Tibial artery (tissue), 4 donors: Measurements from ENCODE around the gene SNRK.

Experiments
- DNase-seq, 2 donors: peaks; one replicate each; pipeline ENCODE4 v3.0.0-alpha.2; 2019
- H3K27ac ChIP-seq, 2 donors: fragments of 200-600 bp; sonication (generic) in 1 of 2; 1 replicate in 1 of 2; 2 replicates in 1 of 2; pipeline ENCODE4 v1.5.1; 2018 to 2019; ENCODE audit warnings: mild to moderate bottlenecking in 1 of 2
- H3K27me3 ChIP-seq, 2 donors: fragments of 200-600 bp; sonication (generic) in 1 of 2; one replicate each; pipeline versions ENCODE4 v1.5.1 to v1.6.0; 2016 to 2019
- H3K36me3 ChIP-seq, 3 donors: fragments of 200-600 bp; sonication (generic) in 2 of 3; one replicate each; pipeline ENCODE4 v1.5.1; 2016 to 2019; ENCODE audit warnings: mild to moderate bottlenecking in 2 of 3
- H3K4me1 ChIP-seq, 4 donors: fragments of 200-600 bp; sonication (generic) in 2 of 4; 1 replicate in 3 of 4; 2 replicates in 1 of 4; pipeline ENCODE4 v1.5.1; 2016 to 2019
- H3K4me3 ChIP-seq, 2 donors: fragments of 200-600 bp; sonication (generic) in 1 of 2; 1 replicate in 1 of 2; 2 replicates in 1 of 2; pipeline ENCODE4 v1.5.1; 2018 to 2019; ENCODE audit warnings: mild to moderate bottlenecking in 2 of 2
- H3K9me3 ChIP-seq, 3 donors: fragments of 200-600 bp; sonication (generic) in 1 of 3; one replicate each; pipeline ENCODE4 v1.5.1; 2016 to 2019
- intact Hi-C: fragments of 100-400 bp; cut with DNase I; formaldehyde crosslinking; loops from one replicate; pipeline ENCODE4 v1.15.0; 2023; ENCODE audit warnings: low total_unique reads
- TF ChIP-seq, protein P1 (sequence below), 2 experiments: fragments of 200-600 bp in 1 of 2; fragments of 450-650 bp in 1 of 2; IDR thresholded peaks; one replicate each; pipeline ENCODE4 v1.5.1; 2017 to 2019; ENCODE audit warnings: antibody characterized with exemption in 2 of 2, mild to moderate bottlenecking in 1 of 2, moderate library complexity in 1 of 2

Gene SNRK

DNA sequence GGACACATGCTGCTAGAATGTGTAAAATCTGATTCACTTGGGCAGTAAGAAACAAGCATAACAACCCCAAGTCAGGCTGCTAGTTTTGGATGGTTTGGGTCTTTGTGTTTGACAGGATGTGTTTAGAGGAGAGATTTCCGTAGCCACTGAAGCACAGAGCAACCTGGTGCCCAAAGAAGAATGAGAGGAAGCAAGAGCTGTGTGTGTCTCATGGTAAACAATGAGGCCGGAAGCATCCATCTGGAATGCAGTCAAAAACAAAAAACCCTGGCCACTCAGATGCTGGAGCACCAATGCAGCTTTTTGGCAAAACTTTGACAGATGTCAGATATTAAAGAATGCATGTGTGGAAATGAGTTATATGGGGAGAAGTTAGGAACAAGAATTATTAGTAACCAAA is 39.4 kb upstream of the SNRK start:
- Histone ChIP-seq H3K9me3 (peaks cover 0 to 9% (median 0%) of the 10 kb centered on the region in 3 donors), H3K4me3 (no peak overlapping the region), H3K27ac (no peak overlapping the region), H3K36me3 (no peaks in the 10 kb centered on the region), H3K27me3 (no peaks in the 10 kb centered on the region), H3K4me1 (no peaks in the 10 kb centered on the region)
- intact Hi-C loops, result no loop called here
- TF ChIP-seq, protein P1, sequence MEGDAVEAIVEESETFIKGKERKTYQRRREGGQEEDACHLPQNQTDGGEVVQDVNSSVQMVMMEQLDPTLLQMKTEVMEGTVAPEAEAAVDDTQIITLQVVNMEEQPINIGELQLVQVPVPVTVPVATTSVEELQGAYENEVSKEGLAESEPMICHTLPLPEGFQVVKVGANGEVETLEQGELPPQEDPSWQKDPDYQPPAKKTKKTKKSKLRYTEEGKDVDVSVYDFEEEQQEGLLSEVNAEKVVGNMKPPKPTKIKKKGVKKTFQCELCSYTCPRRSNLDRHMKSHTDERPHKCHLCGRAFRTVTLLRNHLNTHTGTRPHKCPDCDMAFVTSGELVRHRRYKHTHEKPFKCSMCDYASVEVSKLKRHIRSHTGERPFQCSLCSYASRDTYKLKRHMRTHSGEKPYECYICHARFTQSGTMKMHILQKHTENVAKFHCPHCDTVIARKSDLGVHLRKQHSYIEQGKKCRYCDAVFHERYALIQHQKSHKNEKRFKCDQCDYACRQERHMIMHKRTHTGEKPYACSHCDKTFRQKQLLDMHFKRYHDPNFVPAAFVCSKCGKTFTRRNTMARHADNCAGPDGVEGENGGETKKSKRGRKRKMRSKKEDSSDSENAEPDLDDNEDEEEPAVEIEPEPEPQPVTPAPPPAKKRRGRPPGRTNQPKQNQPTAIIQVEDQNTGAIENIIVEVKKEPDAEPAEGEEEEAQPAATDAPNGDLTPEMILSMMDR (IDR thresholded peaks at IDR 0.05), result no peak
- DNase-seq, result no peak

DNA sequence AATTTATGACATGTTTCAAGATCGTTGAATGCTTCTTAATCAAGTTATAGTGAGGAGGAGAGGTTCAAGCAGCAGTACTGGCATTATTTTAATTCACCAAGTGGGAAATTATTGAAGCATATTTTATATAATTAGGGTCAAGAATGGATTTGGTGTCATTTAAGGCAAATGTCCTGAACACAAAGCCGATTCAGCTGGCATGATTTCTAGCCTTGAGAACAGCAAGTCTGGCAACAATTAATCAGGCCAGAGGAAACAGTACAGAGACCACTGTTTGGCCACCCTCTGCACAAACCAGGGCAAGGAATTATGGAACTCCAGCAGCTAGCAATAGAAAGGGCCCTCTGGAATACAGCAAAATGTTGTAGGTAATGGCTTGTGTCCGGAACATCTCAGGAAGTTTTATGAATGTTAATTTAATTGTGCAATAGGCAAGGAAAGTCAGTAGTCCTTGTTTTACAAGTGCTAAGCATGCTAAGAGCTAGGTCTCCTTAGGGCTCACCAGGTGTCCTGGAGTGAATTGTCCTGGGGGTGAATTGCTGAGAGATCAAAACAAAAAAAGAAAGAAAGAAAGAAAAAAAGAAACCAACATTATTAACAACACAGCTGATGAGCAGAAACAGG is 38.7 kb upstream of the SNRK start:
- Histone ChIP-seq H3K9me3 (peaks cover 0 to 4% (median 0%) of the 10 kb centered on the region in 3 donors), H3K27ac (no peak overlapping the region), H3K4me3 (no peak overlapping the region), H3K27me3 (no peaks in the 10 kb centered on the region), H3K36me3 (no peaks in the 10 kb centered on the region), H3K4me1 (no peaks in the 10 kb centered on the region)
- TF ChIP-seq, protein P1 (IDR thresholded peaks at IDR 0.05), result no peak
- intact Hi-C loops, result no loop called here
- no peak for DNase-seq

DNA sequence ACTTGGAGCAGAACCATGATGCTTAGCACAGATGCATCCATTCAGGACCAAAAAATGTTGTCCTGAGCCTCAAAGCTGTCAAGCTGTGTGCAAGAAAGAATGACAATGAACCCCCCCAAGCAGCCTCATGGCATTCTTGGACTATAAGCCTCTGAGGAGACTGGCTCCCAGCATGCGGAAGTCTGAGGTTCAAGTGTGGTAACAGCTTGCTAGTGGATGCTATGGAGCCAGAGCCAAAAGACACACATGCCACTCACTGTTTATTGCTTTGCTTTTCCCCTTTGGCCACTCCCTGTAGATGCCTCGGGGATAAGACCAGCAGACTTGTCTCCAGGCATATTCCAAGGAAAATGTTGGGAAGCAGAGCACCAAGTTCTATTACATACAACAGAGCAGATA is 38.2 kb upstream of the SNRK start:
- Histone ChIP-seq H3K9me3 (no peaks in the 10 kb centered on the region), H3K36me3 (no peaks in the 10 kb centered on the region), H3K4me3 (no peak overlapping the region), H3K27ac (no peak overlapping the region), H3K27me3 (no peaks in the 10 kb centered on the region), H3K4me1 (no peaks in the 10 kb centered on the region)
- intact Hi-C loops, result no loop called here
- TF ChIP-seq, protein P1 (IDR thresholded peaks at IDR 0.05), result no peak
- DNase-seq, result no peak

DNA sequence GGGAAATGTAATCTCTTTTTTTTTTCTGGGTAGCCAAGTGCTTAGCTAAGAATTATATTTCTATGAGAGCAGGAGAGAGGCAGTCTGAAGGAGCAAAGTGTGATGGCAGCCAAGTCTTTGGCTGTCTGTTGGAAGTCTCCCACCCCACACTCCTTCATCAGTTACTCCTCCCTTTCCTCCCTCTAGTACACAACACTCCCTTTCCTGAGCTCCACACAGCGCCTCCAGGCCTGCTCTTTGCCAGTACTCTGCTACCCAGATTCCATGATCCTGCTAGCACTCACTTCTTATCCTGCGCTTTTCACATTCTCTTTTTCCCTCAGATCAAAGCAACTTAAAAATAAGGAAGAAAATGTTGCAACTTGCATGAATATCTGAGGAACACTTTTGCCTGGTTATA is 37.4 kb upstream of the SNRK start:
- Histone ChIP-seq H3K36me3 (no peaks in the 10 kb centered on the region), H3K27ac (no peak overlapping the region), H3K27me3 (no peaks in the 10 kb centered on the region), H3K9me3 (no peaks in the 10 kb centered on the region), H3K4me1 (no peaks in the 10 kb centered on the region), H3K4me3 (no peak overlapping the region)
- intact Hi-C loops, result no loop called here
- no peak for DNase-seq
- TF ChIP-seq, protein P1 (IDR thresholded peaks at IDR 0.05), result no peak

DNA sequence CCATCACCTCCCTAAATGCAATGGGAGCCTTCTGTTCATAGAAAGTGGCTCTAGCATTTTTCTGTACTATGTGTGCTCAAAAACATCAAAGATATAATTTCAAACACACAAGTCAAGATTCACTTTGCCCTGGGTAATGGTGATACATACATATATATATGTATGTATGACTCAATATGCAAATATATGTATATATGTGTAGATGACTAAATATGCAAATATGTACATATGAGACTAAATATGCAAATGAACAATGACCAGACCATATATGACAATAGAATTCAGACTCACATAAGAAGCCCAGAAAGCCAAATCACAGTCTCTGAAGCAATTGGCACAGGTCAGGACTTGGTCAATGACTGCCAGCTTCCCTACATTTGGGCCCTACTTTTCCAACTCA is 36.9 kb upstream of the SNRK start:
- TF ChIP-seq, protein P1 (IDR thresholded peaks at IDR 0.05), result no peak
- no peak for DNase-seq
- Histone ChIP-seq H3K4me3 (no peak overlapping the region), H3K36me3 (no peaks in the 10 kb centered on the region), H3K27ac (no peak overlapping the region), H3K27me3 (no peaks in the 10 kb centered on the region), H3K9me3 (no peaks in the 10 kb centered on the region), H3K4me1 (no peaks in the 10 kb centered on the region)
- intact Hi-C loops, result no loop called here

DNA sequence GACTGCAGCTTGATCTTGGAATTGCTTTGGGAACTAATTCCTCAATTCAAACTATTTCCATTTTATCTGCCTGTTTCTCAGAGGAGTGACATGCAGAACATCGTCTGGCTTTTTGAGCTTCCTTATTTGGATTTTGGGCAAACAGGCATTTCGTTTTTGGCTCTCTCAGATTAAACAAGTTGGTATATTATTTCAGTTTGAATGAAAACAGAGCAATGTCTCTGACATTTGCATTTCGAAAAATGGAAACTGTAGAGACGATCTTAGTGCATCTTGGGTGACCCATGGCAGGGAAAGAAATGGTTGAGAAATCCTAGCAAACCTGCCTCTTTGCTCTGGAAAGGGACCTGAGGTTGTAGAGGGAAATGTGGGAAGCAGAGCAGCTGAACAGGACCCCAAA is 33.0 kb upstream of the SNRK start:
- intact Hi-C loops, result no loop called here
- H3K4me1 ChIP-seq, result no peaks in the 10 kb centered on the region

More for the DNA sequence above, 33.0 kb upstream of the SNRK start:
- H3K4me3 ChIP-seq, result no peak overlapping the region
- DNase-seq, result no peak
- no peaks in the 10 kb centered on the region for H3K27me3 ChIP-seq
- TF ChIP-seq, protein P1 (IDR thresholded peaks at IDR 0.05), result no peak
- no peaks in the 10 kb centered on the region for H3K9me3 ChIP-seq
- H3K36me3 ChIP-seq, result no peaks in the 10 kb centered on the region
- no peak overlapping the region for H3K27ac ChIP-seq
